T follicular helper cell (primary cell): ENCODE results near the gene BLOC1S5.
"Not testable (repeated sequence)": the region's sequence is repeated elsewhere in the genome, so short reads cannot be mapped to it uniquely, and the experiment has no call there.

Experiments
- DNase-seq: peaks from one replicate; pipeline ENCODE4 v3.0.0-alpha.2; 2020; ENCODE audit warnings: low read depth

Gene BLOC1S5

DNA sequence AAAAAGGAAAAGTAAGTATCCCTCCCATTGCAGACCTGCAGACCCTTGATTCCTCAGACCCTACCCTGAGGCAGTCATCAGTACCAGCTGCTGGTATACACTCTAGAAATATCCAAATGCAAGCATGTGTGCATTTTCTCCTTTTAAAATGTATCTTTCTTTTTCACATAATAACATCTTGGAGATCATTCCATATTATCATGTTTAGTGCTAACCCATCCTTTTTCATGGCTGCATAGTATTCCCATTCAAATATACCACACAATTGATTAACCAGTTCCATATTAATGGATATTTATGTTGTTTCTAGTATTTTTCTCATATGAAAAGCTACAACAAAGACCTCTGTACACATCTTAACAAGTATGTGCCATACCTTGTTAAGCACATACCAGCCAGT is 70.8 kb downstream of the BLOC1S5 start:
- no peak for DNase-seq

DNA sequence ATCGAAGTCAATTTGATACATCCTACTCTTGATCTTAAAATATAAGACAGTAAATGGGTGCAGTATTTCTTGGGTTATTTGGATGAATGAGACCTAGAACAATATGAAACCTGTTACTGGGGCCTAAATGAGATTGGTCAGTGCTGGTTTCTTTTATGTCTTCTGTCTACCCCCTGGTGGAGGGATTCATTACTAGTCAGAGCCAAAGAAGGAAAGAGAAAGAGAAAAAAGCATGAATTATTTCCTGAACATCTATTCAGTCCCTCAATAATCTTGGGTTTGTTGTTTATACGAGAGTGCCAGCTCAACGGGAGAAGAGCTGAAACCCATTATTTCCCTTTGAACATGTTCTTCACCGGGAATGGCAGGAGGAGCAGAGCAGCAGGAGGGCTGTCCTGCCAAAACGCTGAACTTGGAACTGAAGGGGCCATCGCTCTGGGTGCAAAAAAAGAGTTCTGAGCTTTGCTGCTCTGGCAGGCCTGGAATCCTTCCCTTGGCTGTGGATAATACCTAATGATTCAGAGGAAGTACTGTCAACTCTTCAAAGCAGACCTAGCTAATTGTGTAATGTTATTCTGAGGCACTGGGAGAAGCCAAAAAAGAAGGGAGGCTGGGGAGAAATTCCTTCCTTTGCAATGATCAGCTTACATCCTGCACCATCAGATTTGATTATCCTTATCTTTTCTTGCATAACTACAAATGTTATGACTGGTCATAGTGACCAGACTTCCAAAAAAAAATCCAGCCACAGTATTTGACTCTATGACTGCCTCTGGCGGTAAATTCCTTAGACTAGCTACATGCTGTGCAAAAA is 72.0 kb downstream of the BLOC1S5 start:
- DNase-seq, result no peak

DNA sequence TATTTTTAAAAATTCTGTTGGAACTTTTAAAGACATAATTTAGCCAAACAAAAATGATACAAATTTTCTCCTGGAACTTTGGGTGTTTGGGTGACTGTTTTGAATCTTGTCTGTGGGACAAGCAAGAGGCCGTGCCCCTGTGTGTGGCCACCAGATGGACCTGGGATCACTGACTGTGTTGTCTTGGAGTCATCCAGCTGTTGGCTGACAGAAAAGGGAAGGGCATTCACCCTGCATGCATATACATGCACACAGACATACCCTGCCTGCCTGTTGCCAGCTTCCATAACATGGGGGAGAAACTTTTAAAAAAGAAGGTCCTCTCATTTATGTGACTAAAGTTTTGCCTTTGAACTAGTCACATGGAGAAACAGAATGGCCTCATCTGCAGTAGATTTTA is 72.7 kb downstream of the BLOC1S5 start:
- no peak for DNase-seq

DNA sequence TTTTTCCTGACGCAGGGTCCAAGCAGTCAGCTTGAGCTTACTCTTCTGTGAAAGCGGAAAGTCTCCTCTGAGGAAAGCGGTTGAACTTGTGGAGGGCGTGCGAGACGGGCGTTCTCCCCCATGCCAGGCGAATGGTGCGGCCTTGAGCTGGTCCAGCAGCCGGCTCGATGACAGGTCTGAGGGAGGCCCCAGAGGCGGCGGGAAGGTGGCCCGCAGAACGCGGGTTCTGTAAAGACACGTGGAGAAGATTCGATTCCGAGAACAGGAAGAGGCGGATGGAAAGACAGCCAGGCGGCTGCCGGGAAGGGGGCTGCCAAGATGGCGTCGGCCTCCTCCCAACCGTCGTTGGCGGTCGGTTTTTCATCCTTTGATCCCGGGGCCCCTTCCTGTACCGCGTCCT is 78.0 kb downstream of the BLOC1S5 start:
- DNase-seq, result no peak

DNA sequence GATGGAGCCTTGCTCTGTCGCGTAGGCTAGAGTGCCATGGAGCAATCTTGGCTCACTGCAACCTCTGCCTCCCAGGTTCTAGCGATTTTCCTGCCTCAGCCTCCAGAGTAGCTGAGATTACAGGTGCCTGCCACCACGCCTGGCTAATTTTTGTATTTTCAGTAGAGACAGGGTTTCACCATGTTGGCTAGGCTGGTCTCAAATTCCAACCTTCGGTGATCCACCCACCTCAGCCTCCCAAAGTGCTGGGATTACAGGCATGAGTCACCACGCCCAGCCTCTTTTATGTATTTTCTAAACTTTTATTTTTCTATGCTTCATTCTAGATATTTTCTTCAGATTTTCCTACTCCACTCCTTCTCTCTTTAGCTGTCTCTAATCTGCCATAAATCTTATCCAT is 80.2 kb downstream of the BLOC1S5 start:
- not testable (repeated sequence) for DNase-seq

DNA sequence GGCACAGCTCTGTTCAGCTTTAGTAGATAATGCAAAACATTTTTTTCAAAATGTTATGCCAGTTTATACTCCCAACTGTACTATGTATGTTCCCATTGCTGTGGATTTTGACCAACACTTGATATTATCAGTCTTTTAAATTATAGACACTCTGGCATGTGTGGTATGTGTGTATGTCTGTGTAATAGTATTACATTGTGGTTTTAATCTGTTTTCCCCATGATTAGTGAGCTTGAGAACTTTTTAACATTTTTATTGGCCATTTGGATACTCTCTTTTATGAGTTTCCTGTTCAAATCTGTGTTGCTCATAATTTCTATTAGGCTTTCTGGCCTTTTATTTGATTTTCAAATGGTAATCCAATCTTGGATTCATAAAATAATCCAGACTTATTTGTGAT is 84.4 kb downstream of the BLOC1S5 start:
- no peak for DNase-seq

DNA sequence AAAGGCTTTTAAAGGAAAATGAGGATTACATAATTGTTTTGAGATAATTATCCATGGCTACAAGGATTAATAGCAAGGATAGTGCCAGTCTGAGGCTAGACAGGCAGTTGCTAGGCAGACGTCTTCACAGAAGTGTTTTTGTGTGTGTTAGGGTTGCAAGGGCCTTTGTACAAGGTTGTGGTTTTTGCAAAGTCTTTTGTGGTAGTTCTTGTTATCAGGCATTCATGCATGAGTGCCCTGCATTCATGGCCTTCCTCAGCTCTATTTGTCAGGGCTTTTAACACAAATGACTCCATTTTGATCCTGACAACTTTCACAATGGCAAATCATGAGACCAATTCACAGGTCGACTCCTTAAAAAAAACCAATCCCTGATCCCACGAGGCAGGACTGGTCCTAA is 85.5 kb downstream of the BLOC1S5 start:
- no peak for DNase-seq

DNA sequence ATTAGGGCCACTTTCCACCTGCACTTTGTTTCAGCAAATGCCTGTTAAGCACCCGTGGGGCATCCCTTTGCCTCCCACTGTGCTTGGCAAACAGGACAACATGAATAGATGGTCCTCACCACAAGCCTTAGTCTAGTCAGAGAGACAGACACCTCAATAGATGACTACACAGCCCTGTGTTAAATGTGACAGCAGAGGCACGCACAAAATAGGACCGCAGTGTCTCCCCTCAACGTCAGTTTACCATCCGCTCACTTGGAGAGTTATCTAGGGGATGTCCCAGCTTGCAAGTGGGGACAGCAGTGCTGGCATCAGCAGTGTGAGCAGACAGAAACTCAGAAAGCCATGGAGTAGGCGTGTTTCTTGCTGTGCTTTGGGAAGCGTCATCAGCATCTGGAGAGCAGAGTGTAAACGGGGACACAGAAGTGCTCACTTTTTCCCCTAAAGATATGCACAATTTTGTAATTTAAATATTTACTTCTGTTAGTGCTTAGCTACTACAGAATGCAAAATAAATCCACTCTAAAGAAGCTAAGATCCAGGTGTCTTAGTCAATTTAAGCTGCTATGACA is 87.6 kb downstream of the BLOC1S5 start:
- DNase-seq, result no peak

DNA sequence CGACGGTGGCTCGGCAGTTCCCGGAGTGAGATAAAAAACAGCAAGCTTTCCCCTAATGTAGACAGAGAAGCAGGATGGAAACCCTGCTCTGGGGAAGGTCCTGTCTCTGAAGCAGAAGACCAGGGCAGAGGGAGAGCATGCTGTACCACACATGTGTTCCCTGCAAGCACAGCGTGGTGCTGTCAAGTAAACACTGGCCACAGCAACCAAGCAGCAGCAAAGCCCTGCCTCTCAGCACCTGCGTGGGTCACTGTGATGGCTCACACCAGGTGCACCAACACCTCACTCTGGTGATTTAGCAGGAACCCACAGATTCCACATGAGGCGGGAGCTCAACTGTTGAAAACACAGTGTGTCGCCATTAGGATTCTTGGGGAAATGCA is 88.4 kb downstream of the BLOC1S5 start:
- DNase-seq, result no peak

DNA sequence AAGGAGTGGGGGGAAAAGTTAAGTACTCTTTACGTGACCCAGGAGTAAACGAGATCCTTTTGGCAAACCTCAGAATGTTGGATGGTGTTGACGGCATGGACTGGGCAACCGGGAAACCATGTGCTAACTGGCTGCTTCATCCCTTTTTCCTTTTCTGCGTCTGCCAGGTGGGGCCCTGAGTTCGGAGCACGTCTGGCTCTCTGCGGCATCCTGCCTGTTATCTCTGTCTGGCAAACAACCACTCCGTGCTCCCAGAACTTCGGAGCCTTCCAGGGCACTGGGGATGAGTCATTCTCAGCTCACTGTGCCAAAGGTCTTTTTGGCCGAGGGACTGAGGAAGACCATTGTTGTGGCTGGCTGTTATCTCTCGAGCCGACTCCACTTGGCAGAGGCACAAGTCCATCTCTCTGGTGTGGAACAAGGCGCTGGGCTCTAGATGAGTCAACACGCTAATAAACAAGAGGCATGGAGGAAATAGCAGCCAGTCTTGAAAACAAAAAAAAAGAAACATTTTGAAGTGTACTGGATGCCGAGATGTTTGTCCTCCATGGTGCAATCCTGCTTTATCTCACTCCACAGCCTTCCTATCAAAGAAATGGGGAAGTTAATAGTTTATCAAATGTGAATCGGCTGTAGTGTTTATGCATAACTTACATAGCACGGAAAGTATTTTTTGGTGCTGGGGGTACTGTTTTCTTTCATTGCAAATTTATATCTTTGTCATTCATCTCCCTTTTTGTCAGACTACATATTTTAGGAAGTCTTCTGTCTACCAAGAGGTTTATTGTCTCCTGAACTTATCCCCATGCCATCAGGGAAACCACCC is 89.0 kb downstream of the BLOC1S5 start:
- no peak for DNase-seq

DNA sequence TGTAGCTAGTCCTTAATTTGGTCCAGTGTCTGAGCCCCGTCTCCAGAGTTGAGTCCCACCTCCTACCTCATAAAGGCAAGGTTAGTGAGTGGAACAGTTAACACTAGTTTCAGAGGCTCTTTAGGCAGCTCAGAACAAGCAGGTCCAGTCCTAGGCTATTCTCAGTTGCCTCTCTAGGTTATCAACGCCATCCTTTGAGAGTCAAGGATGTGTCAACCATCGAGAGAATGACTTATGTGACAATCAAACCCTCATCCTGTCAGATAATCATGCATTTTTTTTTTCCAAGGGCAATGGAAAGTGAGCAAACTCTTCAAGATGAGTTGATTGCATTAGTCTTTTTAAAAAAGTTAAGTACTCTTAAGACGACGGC is 89.6 kb downstream of the BLOC1S5 start:
- DNase-seq, result no peak

DNA sequence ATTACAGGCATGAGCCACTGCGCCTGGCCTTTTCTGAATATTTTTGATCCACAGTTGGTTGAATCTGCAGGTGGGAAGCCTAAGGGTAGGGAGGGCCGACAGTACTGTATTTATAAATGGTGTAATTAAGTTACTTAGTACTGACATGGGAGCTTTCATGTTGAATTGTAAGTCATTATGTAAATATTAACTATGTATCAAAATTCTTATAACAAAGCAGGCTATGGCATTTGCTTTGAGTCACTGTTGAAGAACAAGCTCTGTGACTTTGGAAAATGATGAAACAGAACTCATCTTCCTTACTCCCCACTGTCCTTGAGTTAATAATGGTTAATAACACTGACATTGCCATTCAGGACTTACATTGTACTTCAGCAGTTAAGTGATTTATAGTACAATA is 90.6 kb downstream of the BLOC1S5 start:
- no peak for DNase-seq

DNA sequence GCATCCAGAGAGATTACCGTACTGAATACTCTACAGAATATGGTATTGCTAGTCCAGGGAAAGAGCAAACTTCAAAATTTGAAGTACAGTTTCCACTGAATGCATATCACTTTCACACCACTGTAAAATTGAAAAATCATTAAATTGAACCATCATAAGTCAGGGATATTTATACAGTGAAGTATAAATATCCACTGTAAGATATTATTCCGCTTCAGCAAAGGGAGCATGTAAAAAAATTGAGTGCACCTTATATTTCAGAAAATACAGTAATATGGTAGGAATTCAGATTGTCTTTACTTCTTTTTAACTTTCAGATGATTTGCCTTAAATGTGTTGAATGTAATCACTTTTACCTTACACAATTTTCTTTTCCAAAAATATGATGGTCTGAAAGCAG is 92.7 kb downstream of the BLOC1S5 start:
- no peak for DNase-seq

DNA sequence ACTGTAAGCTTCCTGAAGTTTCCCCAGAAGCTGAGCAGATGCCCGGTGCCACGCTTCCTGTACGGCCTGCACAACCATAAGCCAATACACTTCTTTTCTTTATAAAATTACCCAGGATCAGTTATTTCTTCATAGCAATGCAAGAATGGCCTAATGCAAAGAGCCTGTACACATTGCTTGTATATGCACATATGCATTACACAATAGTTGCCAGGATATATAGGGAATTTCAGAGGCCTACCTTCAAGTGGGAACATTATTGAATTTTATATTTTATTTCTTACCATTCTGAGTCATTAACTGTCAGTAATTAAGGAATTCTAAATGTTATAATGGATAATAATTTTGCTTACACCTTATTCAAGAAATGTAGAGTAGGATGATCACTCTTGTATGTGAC is 93.6 kb downstream of the BLOC1S5 start:
- DNase-seq, result no peak
